NOMO-1 treated with dmso at 0.1 percent for 144 hours (cell line): ENCODE measurements around the gene GRAPL.
"Not testable (repeated sequence)": the region's sequence is repeated elsewhere in the genome, so short reads cannot be mapped to it uniquely, and the experiment has no call there.

Experiments
- DNase-seq: peaks from one replicate; lab custom pipeline; 2025; ENCODE audit not compliant: unreplicated experiment; lab: John Stamatoyannopoulos, UW

GRAPL gene

GRCh38 chr17:19127148-19127980, at the start of gene GRAPL:
TSS of gene GRAPL (plus strand) at chr17:19127589. CDS start at chr17:19127620, 31 bp downstream.
- DNase-seq, result not testable (repeated sequence)

- DNase-seq, result not testable (repeated sequence)
Observed at GRCh38 chr17:19088804-19089685, 38.3 kb upstream of the GRAPL start.

GRCh38 chr17:19090058-19090772, 37.2 kb upstream of the GRAPL start:
- not testable (repeated sequence) for DNase-seq

GRCh38 chr17:19092737-19093683, 34.4 kb upstream of the GRAPL start:
- not testable (repeated sequence) for DNase-seq

GRCh38 chr17:19093684-19094438, 33.5 kb upstream of the GRAPL start:
- not testable (repeated sequence) for DNase-seq

- not testable (repeated sequence) for DNase-seq
Observed at GRCh38 chr17:19108517-19108916, 18.9 kb upstream of the GRAPL start.

GRCh38 chr17:19110189-19111097, 16.9 kb upstream of the GRAPL start:
- not testable (repeated sequence) for DNase-seq

- not testable (repeated sequence) for DNase-seq
Observed at GRCh38 chr17:19111111-19111711, 16.2 kb upstream of the GRAPL start.

- DNase-seq, result not testable (repeated sequence)
Observed at GRCh38 chr17:19111801-19112458, 15.5 kb upstream of the GRAPL start.

- not testable (repeated sequence) for DNase-seq
Observed at GRCh38 chr17:19112459-19112826, 14.9 kb upstream of the GRAPL start.

GRCh38 chr17:19118695-19119094, 8.7 kb upstream of the GRAPL start:
- not testable (repeated sequence) for DNase-seq

GRCh38 chr17:19125289-19125688, 2.1 kb upstream of the GRAPL start:
- not testable (repeated sequence) for DNase-seq

GRCh38 chr17:19129500-19129899, 2.1 kb downstream of the GRAPL start:
- not testable (repeated sequence) for DNase-seq

- DNase-seq, result not testable (repeated sequence)
Observed at GRCh38 chr17:19131108-19131507, 3.7 kb downstream of the GRAPL start.

GRCh38 chr17:19131772-19132171, 4.4 kb downstream of the GRAPL start:
- DNase-seq, result not testable (repeated sequence)

- not testable (repeated sequence) for DNase-seq
Observed at GRCh38 chr17:19133793-19134192, 6.4 kb downstream of the GRAPL start.

- DNase-seq, result not testable (repeated sequence)
Observed at GRCh38 chr17:19135391-19135790, 8.0 kb downstream of the GRAPL start.
